Hypothalamus (tissue), 51 donors: ENCODE results near the gene FABP2.

Source experiments
- DNase-seq, 51 donors: peaks; one replicate each; lab custom pipeline; 2025; lab: John Stamatoyannopoulos, UW

FABP2 gene

DNA sequence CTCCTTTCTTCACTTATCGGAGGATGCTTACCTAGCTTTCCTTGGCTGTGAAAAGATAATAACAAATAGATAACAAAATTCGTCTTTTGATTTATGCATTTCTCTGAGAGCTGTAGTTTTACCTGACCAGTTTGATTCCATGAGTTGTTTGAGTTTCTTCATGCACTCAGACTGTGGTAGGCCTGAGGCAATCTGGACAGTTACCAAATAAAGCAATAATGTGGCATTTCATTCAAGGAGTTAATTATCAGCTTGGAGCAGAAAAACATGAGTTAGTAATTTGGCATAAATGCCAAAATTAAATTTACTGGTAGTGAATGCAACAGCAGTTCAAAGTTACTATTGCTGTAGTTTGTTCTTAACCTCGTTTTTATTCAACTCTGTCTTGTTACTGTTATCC lies 53.5 kb downstream of the FABP2 start:
- no peak for DNase-seq
